Measurements from ENCODE around the gene TMEM164.

TMEM164 gene

GRCh38 chrX:110210417-110211139, 207.7 kb downstream of the TMEM164 start:
- DNase-seq (ENCODE audit: low read depth): peak; percentile 76

GRCh38 chrX:110211340-110211739, 208.4 kb downstream of the TMEM164 start:
- DNase-seq (ENCODE audit: low read depth): no peak

- DNase-seq (ENCODE audit: low read depth): no peak
These were observed 209.4 kb downstream of the TMEM164 start for GRCh38 chrX:110212299-110212698.

- no peak for DNase-seq (ENCODE audit: low read depth)
These were observed 210.3 kb downstream of the TMEM164 start for GRCh38 chrX:110213183-110213582.

GRCh38 chrX:110214684-110215083, 211.8 kb downstream of the TMEM164 start:
- no peak for DNase-seq (ENCODE audit: low read depth)

- DNase-seq (ENCODE audit: low read depth): no peak
These were observed 212.5 kb downstream of the TMEM164 start for GRCh38 chrX:110215411-110215810.

GRCh38 chrX:110216027-110216426, 213.1 kb downstream of the TMEM164 start:
- no peak for DNase-seq (ENCODE audit: low read depth)

GRCh38 chrX:110218591-110218990, 215.7 kb downstream of the TMEM164 start:
- no peak for DNase-seq (ENCODE audit: low read depth)

GRCh38 chrX:110219920-110220319, 217.0 kb downstream of the TMEM164 start:
- DNase-seq (ENCODE audit: low read depth): no peak

- no peak for DNase-seq (ENCODE audit: low read depth)
These were observed 219.8 kb downstream of the TMEM164 start for GRCh38 chrX:110222497-110223257.

- no peak for DNase-seq (ENCODE audit: low read depth)
These were observed 222.2 kb downstream of the TMEM164 start for GRCh38 chrX:110224926-110225617.

- DNase-seq (ENCODE audit: low read depth): no peak
These were observed 224.0 kb downstream of the TMEM164 start for GRCh38 chrX:110226931-110227330.

All from GM04504 (cell line).